GM12801 (cell line): Measurements from ENCODE around the gene ATOH8.

Source experiments
- TF ChIP-seq, protein P1 (sequence below): IDR thresholded peaks from one replicate; pipeline ENCODE4 v1.5.1; 2011; ENCODE audit warnings: control low read depth; ENCODE audit not compliant: insufficient read length; ENCODE audit errors: extremely low read depth

The ATOH8 gene

DNA sequence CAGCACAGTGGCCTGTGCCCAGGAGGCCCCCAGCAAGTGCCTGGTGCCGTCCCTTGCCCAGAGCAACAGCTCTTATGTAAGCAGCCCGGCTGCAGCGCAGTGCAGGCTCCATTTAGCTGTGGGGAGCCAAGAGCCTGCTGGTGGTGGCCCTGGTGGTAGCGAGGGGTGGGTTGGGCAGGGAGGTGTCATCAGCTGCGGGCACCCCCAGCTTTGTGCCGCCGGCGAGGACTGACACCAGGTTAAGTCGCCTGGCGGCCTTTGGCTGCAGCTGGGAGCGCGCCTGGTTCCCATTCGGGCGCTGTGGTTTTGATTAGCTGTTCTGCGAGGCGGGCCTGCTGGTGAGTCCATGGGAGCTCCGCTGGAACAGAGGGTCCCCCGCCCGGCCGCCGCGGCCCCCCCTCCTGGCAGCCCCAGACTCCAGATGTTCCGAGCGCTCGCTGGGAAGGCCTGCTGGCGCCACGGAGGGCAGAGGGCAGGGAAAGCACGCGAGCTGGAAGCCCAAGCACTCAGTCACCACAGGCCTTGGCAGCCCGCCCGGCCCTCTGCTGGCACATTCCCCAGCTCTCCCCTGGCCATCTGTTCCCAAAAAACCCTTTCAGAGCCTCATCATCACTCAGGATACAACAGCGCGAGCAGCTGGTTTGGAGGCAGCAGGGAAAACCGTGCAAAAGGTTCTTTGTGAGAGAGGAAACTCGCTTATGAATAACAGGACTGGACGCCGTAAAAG is 18.4 kb downstream of the ATOH8 start:
- TF ChIP-seq, protein P1, sequence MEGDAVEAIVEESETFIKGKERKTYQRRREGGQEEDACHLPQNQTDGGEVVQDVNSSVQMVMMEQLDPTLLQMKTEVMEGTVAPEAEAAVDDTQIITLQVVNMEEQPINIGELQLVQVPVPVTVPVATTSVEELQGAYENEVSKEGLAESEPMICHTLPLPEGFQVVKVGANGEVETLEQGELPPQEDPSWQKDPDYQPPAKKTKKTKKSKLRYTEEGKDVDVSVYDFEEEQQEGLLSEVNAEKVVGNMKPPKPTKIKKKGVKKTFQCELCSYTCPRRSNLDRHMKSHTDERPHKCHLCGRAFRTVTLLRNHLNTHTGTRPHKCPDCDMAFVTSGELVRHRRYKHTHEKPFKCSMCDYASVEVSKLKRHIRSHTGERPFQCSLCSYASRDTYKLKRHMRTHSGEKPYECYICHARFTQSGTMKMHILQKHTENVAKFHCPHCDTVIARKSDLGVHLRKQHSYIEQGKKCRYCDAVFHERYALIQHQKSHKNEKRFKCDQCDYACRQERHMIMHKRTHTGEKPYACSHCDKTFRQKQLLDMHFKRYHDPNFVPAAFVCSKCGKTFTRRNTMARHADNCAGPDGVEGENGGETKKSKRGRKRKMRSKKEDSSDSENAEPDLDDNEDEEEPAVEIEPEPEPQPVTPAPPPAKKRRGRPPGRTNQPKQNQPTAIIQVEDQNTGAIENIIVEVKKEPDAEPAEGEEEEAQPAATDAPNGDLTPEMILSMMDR: no peak

DNA sequence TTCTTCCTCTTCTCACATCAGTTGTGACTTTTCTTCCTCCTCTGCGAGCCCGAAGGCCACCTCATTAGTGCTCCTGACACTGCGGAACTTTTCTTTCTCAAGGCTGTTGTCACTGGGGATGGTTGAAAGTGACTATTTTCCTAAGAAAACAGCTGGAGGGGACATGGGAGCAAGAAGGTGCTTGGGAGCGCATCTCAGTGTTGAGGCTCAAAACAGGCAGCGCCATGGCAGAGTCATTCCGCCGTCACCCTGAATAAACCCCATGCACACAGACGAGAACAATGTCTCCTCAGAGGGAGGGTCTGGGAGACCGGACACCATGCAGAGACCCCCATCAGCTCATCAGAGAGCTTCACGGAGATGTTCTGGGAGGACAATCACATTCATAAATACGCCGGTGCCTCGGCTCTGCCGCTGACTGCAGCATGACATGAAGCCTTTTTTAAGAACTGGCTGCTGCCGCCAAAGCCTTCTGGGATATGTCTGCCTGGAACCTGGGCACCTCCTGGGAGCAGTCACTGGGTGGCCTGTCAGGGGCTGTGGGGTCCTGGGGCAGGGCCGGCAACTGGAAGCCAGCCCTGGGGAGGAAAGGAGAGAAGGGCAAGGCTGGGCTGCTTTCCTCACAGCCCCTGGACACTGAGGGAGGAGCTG is 19.2 kb downstream of the ATOH8 start:
- TF ChIP-seq, protein P1: no peak

DNA sequence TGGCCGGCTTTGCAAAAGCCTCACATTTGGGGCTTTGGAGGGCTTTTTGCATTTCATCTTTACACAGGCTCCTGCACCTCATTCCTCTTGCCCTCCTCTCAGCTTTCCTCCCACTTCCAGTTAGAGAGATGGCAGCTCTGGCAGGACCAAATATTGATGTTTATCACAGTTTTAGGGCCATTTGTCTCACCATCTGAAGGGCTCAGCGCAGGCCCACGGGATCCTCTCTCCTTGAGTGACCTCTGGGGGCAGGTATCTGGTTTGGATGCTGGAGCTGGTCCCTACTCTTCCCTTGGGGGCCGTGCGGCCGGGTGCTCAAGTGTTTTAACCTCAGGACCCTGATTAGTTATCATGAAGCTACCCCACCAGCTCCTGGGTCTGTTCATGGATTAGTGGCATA is 19.9 kb downstream of the ATOH8 start:
- TF ChIP-seq, protein P1: no peak

DNA sequence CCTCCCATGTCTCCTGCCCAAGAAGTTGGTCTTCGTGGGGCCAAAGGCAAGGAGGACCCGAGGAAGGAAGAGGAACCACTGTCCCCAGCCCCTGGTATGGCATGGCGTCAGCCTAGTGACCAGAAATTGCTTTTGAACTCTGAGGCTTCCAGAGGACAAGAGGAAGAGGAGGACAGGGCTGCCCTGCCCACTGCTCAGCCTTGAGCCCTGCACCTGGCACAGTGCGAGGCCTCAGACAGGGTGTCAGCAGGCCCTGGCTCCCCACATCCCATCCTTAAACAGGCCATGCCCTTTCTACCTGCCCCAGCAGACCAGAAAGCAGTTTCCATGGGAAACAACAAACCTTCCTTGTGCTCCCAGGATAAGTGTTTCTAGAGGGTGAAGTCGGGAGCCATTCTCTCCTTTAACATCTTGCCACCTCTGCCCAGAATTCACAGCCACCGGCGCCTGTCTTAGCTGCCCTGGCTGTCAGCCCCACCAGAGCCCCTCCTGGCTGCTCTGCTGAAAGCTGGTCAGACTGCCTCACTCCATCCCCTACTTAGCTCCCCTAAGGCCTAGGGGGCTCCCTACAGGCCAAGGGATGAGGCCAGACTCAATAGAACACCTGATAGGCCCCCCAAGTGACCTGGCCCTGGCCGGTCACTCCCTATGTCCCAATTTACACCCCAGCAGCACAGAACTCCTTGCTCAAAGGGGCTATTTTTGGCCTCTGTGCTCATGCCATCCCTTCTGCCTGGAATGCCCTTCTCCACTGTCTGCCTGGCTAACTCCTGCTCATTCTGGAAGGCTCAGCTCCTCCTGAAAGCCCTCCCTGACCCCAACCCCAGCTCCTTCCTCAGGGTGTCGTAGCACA is 20.6 kb downstream of the ATOH8 start:
- TF ChIP-seq, protein P1: no peak

DNA sequence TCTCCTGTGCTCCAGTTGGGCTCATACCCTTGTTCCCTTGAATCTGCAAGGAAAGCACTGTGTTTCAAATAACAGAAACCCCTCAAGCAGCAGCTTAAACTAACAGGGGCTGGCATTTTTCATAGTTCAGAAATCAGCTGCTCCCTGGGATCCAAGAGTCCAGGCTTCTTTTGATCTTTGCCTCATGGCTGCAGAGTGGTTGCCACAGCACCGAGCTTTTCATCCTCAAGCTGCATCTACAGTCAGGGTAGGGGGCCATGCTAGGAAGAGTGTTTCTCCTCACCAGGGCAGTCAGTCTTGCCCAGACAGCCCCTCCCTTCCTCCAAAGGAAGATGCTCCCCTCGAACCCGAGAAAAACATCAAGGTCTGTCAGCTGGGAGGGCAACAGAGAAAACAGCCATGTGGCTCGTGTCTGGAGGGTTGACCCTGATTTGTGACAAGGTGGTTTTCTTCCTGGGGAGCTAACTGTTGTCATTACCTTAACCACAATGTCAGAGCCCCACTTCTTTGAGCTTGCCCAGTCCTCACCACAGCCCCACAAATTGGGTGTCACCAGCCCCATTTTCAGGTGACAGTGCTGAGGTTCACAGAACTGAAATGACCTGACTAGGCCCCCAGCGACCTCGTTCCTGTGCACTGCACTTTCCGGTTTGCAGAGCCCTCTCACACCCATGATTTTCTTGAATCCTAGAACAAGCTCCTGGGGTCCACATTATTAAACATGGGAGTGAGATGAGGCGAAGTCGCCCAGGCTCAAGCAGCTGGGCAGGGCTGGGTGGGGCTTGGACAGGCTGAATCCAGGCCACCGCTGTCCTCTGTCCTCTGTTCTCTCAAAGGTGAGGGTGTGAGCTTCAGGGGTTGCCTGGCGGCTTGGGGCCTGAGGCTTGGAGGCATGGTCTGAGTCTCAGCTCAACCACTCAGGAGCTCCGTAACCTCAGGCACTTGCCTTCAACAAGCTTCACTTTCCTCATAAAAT is 21.9 kb downstream of the ATOH8 start:
- TF ChIP-seq, protein P1: no peak

DNA sequence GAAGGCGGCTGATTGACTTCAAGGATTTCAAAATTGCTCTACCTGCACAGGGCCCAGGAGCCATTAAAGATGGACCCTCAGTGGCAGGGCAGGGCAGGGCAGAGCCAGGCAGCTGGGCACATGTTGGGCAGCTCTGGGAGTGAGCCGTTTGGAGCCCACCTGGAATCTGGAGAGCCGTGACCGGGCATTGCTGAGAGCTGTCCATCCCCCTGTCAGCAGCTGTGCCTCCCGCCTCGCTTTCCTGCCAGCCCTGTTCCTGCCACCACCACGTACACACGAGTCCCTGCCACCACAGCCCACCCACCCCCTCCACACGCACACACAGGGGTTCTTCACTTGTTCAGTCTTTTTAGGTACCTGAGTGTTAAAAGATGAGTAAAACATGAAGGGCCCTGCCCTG is 22.9 kb downstream of the ATOH8 start:
- TF ChIP-seq, protein P1: no peak
